ENCODE results near the gene KLF7.

DNA sequence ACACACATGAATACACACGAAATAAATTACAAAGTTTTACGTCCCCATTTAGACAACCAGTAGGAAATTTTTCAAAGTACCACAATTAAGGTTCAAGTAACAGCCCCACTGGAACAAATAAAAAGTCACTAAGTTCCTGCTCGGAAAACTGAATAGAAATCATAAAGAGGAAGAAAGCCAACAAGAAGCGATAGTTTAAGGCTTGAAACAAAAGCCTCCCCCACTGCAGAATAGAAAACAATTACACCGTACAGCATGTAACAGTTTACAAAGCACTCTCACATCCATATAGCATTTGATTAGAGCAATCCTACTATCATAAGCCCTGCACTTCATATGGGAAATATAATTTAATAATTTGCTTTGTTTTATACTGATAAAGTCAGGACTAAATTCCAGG is 15.5 kb downstream of the KLF7 start:
- TF ChIP-seq, protein P1, sequence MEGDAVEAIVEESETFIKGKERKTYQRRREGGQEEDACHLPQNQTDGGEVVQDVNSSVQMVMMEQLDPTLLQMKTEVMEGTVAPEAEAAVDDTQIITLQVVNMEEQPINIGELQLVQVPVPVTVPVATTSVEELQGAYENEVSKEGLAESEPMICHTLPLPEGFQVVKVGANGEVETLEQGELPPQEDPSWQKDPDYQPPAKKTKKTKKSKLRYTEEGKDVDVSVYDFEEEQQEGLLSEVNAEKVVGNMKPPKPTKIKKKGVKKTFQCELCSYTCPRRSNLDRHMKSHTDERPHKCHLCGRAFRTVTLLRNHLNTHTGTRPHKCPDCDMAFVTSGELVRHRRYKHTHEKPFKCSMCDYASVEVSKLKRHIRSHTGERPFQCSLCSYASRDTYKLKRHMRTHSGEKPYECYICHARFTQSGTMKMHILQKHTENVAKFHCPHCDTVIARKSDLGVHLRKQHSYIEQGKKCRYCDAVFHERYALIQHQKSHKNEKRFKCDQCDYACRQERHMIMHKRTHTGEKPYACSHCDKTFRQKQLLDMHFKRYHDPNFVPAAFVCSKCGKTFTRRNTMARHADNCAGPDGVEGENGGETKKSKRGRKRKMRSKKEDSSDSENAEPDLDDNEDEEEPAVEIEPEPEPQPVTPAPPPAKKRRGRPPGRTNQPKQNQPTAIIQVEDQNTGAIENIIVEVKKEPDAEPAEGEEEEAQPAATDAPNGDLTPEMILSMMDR (IDR thresholded peaks at IDR 0.05; ENCODE audit: low read depth, low read length, poor library complexity, severe bottlenecking): no peak
- no peak for TF ChIP-seq EZH2phosphoT487 (IDR thresholded peaks at IDR 0.05; ENCODE audit: borderline replicate concordance, low read length)

Data from DOHH2 (cell line).